ENCODE results near the gene JAZF1.

DNA sequence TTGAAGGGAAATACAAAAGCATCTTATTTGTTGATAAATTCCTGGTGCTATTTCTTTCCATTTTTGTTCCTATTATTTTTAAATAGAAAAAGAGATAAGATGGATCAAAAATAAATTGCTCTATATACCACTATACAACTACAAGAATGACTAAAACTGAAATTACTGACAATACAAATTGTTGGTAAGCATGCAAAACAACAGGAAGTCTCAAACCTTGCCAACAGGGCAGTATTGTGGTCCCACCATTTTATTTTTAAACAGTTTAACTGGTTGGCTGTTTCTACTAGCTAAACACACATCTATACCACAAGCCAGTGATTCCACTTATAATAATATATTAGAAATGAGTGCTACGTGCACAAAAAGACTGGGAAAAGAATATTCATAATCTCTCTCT, 213.0 kb downstream of the JAZF1 start:
- TF ChIP-seq, protein P1, sequence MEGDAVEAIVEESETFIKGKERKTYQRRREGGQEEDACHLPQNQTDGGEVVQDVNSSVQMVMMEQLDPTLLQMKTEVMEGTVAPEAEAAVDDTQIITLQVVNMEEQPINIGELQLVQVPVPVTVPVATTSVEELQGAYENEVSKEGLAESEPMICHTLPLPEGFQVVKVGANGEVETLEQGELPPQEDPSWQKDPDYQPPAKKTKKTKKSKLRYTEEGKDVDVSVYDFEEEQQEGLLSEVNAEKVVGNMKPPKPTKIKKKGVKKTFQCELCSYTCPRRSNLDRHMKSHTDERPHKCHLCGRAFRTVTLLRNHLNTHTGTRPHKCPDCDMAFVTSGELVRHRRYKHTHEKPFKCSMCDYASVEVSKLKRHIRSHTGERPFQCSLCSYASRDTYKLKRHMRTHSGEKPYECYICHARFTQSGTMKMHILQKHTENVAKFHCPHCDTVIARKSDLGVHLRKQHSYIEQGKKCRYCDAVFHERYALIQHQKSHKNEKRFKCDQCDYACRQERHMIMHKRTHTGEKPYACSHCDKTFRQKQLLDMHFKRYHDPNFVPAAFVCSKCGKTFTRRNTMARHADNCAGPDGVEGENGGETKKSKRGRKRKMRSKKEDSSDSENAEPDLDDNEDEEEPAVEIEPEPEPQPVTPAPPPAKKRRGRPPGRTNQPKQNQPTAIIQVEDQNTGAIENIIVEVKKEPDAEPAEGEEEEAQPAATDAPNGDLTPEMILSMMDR (IDR thresholded peaks at IDR 0.05; ENCODE audit: low read depth, low read length, poor library complexity, severe bottlenecking) = no peak
- no peak for TF ChIP-seq EZH2phosphoT487 (IDR thresholded peaks at IDR 0.05; ENCODE audit: borderline replicate concordance, low read length)

All from DOHH2 (cell line).